GM23248 (cell line): ENCODE results near the gene ABR.

Source experiments
- EZH2 ChIP-seq: fragments of 200-600 bp; sonication (generic); IDR thresholded peaks from 2 replicates; pipeline ENCODE4 v1.6.1; 2018; ENCODE audit warnings: antibody characterized with exemption, mild to moderate bottlenecking; ENCODE audit not compliant: insufficient read depth, poor library complexity, severe bottlenecking
- EZH2phosphoT487 ChIP-seq: fragments of 200-600 bp; sonication (generic); IDR thresholded peaks from 2 replicates; pipeline ENCODE4 v1.6.1; 2018; ENCODE audit warnings: antibody characterized with exemption, moderate library complexity, mild to moderate bottlenecking, low read depth; ENCODE audit not compliant: insufficient read depth

GRCh38 chr17:1047177-1047878 lies 132.5 kb downstream of the ABR start:
- TF ChIP-seq EZH2: no peak
- no peak for TF ChIP-seq EZH2phosphoT487
